K562 (cell line): ENCODE data around the gene RXRB. TPM values are rescaled to one million over a fixed set of nuclear protein-coding genes. Genes with fewer than 3 reads are reported as not detected.

Experiments used
- ETS2 ChIP-seq: IDR thresholded peaks from 2 replicates; pipeline ENCODE4 v1.6.1; 2016; ENCODE audit warnings: borderline replicate concordance, missing genetic modification characterization, mild to moderate bottlenecking, moderate library complexity, missing compliant biosample characterization; ENCODE audit not compliant: poor library complexity, severe bottlenecking
- MIER1 ChIP-seq: fragments of 450-650 bp; IDR thresholded peaks from 2 replicates; pipeline ENCODE4 v1.6.1; 2016; ENCODE audit warnings: antibody characterized with exemption, mild to moderate bottlenecking, low read depth
- SMARCB1 ChIP-seq: IDR thresholded peaks from 2 replicates; pipeline ENCODE4 v1.6.1; 2011; ENCODE audit warnings: improper control_type of control experiment, low read depth; ENCODE audit not compliant: insufficient read length
- TEAD4 ChIP-seq, 2 experiments: sonication (generic) in 1 of 2; formaldehyde crosslinking in 1 of 2; IDR thresholded peaks; 2 replicates each; pipeline versions ENCODE4 v1.6.1 to v1.8.0; 2012 to 2022; ENCODE audit warnings: borderline replicate concordance in 1 of 2, inconsistent platforms in 1 of 2, low read length in 1 of 2, mild to moderate bottlenecking in 1 of 2, missing genetic modification reagents in 1 of 2
- YBX1 ChIP-seq: fragments of 450-650 bp; IDR thresholded peaks from 2 replicates; pipeline ENCODE4 v1.7.1; 2016; ENCODE audit warnings: mild to moderate bottlenecking
- ZNF41 ChIP-seq: fragments of 250-450 bp; sonication (Bioruptor Pico); conservative IDR thresholded peaks from 2 replicates; pipeline ENCODE4 v1.4.0; 2020; ENCODE audit warnings: mild to moderate bottlenecking
- ZNF586 ChIP-seq: fragments of 450-650 bp; formaldehyde crosslinking; conservative IDR thresholded peaks from 2 replicates; pipeline ENCODE4 v1.4.0; 2020; ENCODE audit warnings: mild to moderate bottlenecking, moderate library complexity
- polyA plus RNA-seq, 8 experiments: library from polyadenylated mRNA; depleted of rRNA in 4 of 8; stranded (reverse) in 5 of 8; unstranded in 3 of 8; fragments of >200 nt; fragmentation: Nextera tagmentation in 2 of 8; fragmentation: Illumina TruSeq in 1 of 8; extraction: Ambion mirVana in 2 of 8; extraction: Trizol in 1 of 8; gene quantifications; 2 replicates each; pipeline versions ENCODE4 v1.2.1 to v1.2.3, GENCODE V29; 2011 to 2014; ENCODE audit warnings: inconsistent platforms in 1 of 8, missing spikeins in 1 of 8
- total RNA-seq, 7 experiments: library from RNA; depleted of rRNA in 6 of 7; stranded (reverse); fragments of >200 nt in 6 of 7; fragmentation: Illumina TruSeq in 2 of 7; extraction: Trizol in 2 of 7; gene quantifications; 2 replicates each; pipeline versions ENCODE4 v1.2.1 to v1.2.3, GENCODE V29; 2011 to 2021; ENCODE audit warnings: low replicate concordance in 1 of 7
- TF ChIP-seq, protein P1 (sequence below), 2 experiments: fragments of 450-650 bp; IDR thresholded peaks; 2 replicates each; pipeline ENCODE4 v1.6.1; 2016
- TF ChIP-seq, protein P2 (sequence below): fragments of 250-450 bp; sonication (Bioruptor Pico); IDR thresholded peaks from 2 replicates; pipeline ENCODE4 v1.4.0; 2020; ENCODE audit warnings: borderline replicate concordance
- TF ChIP-seq, protein P3 (sequence below): fragments of 450-650 bp; IDR thresholded peaks from 2 replicates; pipeline ENCODE4 v1.6.1; 2017; ENCODE audit warnings: mild to moderate bottlenecking, moderate library complexity
- TF ChIP-seq, protein P4 (sequence below): fragments of 450-650 bp; IDR thresholded peaks from 2 replicates; pipeline ENCODE4 v1.6.1; 2016; ENCODE audit warnings: mild to moderate bottlenecking, moderate library complexity

RXRB gene
- total and polyA plus RNA-seq, 9 of the 15 experiments (the other 6 are each of a cell fraction or from before 2014, with no cell fraction given) = 0.76 to 35.5 (median 18.4) TPM

DNA sequence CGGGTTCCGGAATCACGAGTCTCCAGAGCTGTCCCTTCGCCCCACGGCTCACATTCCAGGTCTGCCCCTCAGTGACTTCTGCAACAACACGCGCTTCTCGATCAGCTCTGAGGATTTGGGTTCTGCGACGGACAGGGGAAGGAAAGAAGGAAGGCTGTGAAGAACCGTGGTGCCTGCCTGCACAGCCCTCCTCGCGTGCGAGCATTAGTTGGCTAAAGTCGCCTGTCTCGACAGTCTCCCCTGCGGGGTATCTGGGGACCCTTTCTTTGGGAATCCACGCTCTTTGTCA lies 48.1 kb upstream of the RXRB start (continued):
- TF ChIP-seq ZNF41 (CRISPR knock-in tag) (no peak), TEAD4 (IDR thresholded peaks at IDR 0.05; ENCODE audit: low read length) (peak; percentile 30; the same call in 1 of the 2 replicates), TEAD4 (CRISPR knock-in tag; IDR thresholded peaks at IDR 0.05; ENCODE audit: borderline replicate concordance) (no peak), ETS2 (tag) (no peak), SMARCB1 (no peak), ZNF586 (CRISPR knock-in tag) (no peak), MIER1 (peak; percentile 70), YBX1 (no peak)
- TF ChIP-seq, protein P1, sequence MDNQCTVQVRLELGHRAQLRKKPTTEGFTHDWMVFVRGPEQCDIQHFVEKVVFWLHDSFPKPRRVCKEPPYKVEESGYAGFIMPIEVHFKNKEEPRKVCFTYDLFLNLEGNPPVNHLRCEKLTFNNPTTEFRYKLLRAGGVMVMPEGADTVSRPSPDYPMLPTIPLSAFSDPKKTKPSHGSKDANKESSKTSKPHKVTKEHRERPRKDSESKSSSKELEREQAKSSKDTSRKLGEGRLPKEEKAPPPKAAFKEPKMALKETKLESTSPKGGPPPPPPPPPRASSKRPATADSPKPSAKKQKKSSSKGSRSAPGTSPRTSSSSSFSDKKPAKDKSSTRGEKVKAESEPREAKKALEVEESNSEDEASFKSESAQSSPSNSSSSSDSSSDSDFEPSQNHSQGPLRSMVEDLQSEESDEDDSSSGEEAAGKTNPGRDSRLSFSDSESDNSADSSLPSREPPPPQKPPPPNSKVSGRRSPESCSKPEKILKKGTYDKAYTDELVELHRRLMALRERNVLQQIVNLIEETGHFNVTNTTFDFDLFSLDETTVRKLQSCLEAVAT (IDR thresholded peaks at IDR 0.05) = no peak
- TF ChIP-seq, protein P2, sequence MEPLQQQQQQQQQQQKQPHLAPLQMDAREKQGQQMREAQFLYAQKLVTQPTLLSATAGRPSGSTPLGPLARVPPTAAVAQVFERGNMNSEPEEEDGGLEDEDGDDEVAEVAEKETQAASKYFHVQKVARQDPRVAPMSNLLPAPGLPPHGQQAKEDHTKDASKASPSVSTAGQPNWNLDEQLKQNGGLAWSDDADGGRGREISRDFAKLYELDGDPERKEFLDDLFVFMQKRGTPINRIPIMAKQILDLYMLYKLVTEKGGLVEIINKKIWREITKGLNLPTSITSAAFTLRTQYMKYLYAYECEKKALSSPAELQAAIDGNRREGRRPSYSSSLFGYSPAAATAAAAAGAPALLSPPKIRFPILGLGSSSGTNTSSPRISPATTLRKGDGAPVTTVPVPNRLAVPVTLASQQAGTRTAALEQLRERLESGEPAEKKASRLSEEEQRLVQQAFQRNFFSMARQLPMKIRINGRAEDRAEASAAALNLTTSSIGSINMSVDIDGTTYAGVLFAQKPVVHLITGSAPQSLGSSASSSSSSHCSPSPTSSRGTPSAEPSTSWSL = 0 out of 2 replicates have a peak, but pooled peaks have one; percentile 48
- TF ChIP-seq, protein P3, sequence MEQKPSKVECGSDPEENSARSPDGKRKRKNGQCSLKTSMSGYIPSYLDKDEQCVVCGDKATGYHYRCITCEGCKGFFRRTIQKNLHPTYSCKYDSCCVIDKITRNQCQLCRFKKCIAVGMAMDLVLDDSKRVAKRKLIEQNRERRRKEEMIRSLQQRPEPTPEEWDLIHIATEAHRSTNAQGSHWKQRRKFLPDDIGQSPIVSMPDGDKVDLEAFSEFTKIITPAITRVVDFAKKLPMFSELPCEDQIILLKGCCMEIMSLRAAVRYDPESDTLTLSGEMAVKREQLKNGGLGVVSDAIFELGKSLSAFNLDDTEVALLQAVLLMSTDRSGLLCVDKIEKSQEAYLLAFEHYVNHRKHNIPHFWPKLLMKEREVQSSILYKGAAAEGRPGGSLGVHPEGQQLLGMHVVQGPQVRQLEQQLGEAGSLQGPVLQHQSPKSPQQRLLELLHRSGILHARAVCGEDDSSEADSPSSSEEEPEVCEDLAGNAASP = no peak
- TF ChIP-seq, protein P4, sequence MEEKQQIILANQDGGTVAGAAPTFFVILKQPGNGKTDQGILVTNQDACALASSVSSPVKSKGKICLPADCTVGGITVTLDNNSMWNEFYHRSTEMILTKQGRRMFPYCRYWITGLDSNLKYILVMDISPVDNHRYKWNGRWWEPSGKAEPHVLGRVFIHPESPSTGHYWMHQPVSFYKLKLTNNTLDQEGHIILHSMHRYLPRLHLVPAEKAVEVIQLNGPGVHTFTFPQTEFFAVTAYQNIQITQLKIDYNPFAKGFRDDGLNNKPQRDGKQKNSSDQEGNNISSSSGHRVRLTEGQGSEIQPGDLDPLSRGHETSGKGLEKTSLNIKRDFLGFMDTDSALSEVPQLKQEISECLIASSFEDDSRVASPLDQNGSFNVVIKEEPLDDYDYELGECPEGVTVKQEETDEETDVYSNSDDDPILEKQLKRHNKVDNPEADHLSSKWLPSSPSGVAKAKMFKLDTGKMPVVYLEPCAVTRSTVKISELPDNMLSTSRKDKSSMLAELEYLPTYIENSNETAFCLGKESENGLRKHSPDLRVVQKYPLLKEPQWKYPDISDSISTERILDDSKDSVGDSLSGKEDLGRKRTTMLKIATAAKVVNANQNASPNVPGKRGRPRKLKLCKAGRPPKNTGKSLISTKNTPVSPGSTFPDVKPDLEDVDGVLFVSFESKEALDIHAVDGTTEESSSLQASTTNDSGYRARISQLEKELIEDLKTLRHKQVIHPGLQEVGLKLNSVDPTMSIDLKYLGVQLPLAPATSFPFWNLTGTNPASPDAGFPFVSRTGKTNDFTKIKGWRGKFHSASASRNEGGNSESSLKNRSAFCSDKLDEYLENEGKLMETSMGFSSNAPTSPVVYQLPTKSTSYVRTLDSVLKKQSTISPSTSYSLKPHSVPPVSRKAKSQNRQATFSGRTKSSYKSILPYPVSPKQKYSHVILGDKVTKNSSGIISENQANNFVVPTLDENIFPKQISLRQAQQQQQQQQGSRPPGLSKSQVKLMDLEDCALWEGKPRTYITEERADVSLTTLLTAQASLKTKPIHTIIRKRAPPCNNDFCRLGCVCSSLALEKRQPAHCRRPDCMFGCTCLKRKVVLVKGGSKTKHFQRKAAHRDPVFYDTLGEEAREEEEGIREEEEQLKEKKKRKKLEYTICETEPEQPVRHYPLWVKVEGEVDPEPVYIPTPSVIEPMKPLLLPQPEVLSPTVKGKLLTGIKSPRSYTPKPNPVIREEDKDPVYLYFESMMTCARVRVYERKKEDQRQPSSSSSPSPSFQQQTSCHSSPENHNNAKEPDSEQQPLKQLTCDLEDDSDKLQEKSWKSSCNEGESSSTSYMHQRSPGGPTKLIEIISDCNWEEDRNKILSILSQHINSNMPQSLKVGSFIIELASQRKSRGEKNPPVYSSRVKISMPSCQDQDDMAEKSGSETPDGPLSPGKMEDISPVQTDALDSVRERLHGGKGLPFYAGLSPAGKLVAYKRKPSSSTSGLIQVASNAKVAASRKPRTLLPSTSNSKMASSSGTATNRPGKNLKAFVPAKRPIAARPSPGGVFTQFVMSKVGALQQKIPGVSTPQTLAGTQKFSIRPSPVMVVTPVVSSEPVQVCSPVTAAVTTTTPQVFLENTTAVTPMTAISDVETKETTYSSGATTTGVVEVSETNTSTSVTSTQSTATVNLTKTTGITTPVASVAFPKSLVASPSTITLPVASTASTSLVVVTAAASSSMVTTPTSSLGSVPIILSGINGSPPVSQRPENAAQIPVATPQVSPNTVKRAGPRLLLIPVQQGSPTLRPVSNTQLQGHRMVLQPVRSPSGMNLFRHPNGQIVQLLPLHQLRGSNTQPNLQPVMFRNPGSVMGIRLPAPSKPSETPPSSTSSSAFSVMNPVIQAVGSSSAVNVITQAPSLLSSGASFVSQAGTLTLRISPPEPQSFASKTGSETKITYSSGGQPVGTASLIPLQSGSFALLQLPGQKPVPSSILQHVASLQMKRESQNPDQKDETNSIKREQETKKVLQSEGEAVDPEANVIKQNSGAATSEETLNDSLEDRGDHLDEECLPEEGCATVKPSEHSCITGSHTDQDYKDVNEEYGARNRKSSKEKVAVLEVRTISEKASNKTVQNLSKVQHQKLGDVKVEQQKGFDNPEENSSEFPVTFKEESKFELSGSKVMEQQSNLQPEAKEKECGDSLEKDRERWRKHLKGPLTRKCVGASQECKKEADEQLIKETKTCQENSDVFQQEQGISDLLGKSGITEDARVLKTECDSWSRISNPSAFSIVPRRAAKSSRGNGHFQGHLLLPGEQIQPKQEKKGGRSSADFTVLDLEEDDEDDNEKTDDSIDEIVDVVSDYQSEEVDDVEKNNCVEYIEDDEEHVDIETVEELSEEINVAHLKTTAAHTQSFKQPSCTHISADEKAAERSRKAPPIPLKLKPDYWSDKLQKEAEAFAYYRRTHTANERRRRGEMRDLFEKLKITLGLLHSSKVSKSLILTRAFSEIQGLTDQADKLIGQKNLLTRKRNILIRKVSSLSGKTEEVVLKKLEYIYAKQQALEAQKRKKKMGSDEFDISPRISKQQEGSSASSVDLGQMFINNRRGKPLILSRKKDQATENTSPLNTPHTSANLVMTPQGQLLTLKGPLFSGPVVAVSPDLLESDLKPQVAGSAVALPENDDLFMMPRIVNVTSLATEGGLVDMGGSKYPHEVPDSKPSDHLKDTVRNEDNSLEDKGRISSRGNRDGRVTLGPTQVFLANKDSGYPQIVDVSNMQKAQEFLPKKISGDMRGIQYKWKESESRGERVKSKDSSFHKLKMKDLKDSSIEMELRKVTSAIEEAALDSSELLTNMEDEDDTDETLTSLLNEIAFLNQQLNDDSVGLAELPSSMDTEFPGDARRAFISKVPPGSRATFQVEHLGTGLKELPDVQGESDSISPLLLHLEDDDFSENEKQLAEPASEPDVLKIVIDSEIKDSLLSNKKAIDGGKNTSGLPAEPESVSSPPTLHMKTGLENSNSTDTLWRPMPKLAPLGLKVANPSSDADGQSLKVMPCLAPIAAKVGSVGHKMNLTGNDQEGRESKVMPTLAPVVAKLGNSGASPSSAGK = peak; percentile 91
